GM12878 (cell line): ENCODE results near the gene TMEM38A.

Experiments used
- KDM1A ChIP-seq: fragments of 200-600 bp; sonication (generic); IDR thresholded peaks from 2 replicates; pipeline ENCODE4 v1.6.1; 2016; ENCODE audit warnings: borderline replicate concordance
- NFIC ChIP-seq: IDR thresholded peaks from 2 replicates; pipeline ENCODE4 v1.6.1; 2012; ENCODE audit warnings: low read depth, mild to moderate bottlenecking, inconsistent platforms, low read length, moderate library complexity

DNA sequence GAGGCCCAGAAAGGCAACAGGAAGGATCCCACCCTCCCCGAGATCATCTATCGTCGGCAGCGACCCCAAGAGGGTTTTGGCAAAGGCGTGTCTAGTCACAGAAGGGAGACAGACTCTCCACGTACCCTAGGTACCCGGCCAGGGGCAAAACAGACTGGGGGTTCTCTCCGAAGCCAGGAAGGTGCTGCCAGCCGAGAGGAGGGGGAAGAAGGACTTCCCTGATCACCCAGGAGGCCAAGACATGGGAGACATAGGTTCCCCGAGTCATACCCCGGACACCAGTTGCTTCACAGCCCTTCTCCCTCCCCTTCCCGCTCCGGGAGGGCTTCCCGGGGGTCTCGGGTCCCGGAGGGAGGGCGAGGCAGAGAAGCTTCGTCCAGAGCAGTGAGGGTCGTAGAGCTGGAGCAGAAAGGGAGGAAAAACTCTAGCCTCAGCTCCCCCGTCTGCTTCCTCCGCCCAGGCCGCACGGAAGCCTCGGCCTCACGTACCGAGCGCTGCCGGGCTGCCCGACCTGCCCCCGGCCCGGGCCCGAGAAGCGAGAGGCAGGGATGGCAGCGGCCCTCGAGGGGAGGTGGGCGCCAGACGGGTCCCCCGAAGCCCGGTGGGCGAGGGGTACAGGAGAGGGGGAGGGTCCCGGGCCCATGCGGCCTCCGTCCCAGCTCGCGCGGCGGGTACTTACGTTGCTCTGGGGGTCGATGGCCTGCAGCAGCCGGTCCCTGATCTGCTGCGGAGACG lies 33.6 kb upstream of the TMEM38A start:
- TF ChIP-seq NFIC (no peak), KDM1A (no peak)
